GM19372 (cell line): ENCODE results near the gene RDM1.

Experiments
- ATAC-seq: cut with Tn5 transposase; IDR thresholded peaks from one replicate; pipeline ENCODE4 v1.9.1; 2021; ENCODE audit warnings: mild to moderate bottlenecking, low read depth, moderate library complexity; ENCODE audit not compliant: unreplicated experiment

RDM1 gene

GRCh38 chr17:35936063-35936462, 5.5 kb upstream of the RDM1 start:
- ATAC-seq = no peak

DNA sequence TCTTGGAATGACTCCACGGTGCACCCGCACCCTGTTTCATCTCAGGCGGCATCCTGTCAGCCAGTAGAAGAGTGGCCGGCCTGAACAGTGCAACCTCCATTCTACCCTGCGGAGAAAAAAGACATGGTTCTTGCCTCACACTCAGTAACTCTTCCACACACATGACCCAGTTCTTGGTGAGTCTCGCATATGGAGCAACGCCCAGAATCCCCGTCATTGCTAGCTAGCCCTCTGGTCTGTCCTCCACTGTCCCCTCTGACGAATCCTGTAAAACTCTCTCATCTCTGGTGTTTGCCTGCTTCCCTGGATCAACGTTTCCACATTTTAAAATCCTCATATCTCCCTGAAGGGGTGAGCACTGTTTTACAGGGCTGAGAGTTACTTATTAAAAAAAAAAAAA, 4.2 kb upstream of the RDM1 start:
- no peak for ATAC-seq

GRCh38 chr17:35932586-35932985, 2.0 kb upstream of the RDM1 start:
- ATAC-seq = no peak

DNA sequence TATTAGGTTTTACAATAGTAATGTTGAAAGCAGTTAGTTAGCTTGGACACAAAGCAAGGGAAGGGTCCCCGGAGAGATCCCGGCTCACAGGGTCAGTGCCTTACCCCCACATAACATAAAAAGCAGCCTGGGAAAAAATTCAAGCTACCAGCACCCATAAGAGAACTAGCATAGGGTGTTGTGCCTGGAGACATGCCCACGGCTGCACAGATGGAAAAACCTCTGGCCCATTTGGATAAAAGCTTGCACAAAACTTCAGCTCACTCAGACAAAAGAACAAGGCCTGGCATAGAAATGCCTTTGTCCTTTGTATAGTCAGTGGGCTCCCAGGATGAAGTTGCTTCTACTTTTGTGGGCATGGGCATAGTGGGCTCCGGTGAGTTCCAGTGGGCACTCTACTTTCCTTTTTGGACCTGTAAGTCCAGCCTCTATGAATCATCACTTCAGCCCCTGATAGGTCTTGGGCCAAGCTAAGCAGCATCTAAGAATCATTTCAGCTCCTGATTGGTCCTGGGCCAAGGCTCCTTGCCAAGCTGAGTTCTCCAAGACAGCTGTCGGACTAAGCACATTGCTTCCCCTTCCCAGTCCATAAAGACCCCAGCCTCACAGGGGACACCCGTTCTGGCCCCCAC, 1.3 kb upstream of the RDM1 start:
- no peak for ATAC-seq

DNA sequence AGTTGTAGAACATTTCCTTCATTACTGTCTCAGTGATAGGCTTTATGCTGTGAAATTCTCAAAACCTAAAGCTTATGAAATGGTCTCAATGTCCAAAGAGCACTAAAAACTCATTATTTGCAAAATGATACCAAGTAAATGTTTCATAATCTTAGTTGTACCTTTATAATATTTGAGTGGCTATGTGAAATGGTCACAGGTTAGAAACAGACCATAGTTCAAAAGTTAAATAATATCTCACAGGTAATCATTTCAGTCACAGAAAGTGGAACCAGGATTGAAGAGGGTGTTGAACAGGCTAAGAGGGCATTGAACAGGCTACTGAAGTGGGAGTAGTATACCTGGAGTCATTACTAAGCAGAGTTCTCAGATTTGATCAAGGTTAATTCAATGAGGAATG, 2.9 kb downstream of the RDM1 start:
- ATAC-seq = no peak

- no peak for ATAC-seq
Measured at GRCh38 chr17:35923609-35924114, 6.9 kb downstream of the RDM1 start.

- ATAC-seq = no peak
Measured at GRCh38 chr17:35920229-35920628, 10.3 kb downstream of the RDM1 start.

GRCh38 chr17:35918665-35919064, 11.9 kb downstream of the RDM1 start:
- no peak for ATAC-seq

- no peak for ATAC-seq
Measured at GRCh38 chr17:35917519-35918213, 12.9 kb downstream of the RDM1 start.

GRCh38 chr17:35915153-35915964, 15.2 kb downstream of the RDM1 start:
- no peak for ATAC-seq

- ATAC-seq = no peak
Measured at GRCh38 chr17:35914354-35914753, 16.2 kb downstream of the RDM1 start.

- no peak for ATAC-seq
Measured at GRCh38 chr17:35913609-35914008, 17.0 kb downstream of the RDM1 start.

- no peak for ATAC-seq
Measured at GRCh38 chr17:35912942-35913341, 17.6 kb downstream of the RDM1 start.

- ATAC-seq = no peak
Measured at GRCh38 chr17:35912339-35912912, 18.1 kb downstream of the RDM1 start.

DNA sequence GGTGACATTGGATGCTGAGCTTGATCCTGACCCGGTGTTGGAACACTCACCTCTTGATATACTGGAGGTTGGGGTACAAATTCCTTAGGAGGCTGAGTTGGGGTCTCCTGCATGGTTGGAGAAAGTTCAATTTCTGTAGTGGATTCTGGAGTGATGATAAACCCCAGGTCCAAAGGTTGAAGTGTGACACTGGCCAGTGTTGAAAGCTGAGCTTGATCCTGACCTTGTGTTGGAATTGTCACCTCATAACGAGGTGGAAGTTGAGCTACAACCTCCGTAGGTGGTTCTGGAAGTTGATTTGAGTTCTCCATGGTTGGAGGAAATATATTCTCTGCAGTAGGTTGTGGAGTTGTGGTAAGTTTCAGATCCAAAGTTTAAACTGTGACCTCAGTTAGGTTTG, 21.2 kb downstream of the RDM1 start:
- ATAC-seq = no peak

- ATAC-seq = no peak
Measured at GRCh38 chr17:35907691-35908090, 22.9 kb downstream of the RDM1 start.

DNA sequence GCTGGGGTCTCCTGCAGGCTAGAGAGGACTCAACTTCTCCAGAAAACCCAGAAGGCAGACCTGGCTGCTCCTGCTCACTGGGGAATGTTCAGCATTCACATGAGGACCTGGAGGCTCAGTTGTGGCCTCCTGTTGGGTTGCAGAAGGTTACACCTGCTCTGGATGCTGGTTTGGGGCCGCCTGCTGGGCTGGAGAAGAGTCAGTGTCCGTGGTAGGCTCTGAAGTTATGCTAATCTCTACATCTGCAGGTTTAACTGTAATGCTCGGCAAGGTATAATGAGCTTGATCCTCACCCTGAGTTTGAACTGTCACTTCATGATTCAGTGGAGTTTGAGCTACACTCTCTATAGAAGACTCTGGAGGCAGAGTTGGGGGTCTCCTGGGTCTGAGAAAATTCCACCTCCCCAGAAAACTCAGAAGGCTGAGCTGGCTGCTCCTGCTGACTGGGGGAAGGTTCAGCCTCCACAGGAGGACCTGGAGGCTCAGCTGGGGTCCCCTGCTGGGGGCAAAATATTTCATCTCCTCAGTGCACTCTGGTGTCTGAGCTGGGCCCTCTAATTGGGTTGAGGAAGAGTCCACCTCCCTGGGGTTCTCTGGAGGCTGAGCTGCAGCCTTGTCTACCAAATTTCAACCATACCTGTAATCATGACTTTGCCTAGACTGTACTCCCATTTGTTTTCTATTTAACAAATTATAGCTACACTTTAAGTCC, 23.5 kb downstream of the RDM1 start:
- ATAC-seq = no peak

DNA sequence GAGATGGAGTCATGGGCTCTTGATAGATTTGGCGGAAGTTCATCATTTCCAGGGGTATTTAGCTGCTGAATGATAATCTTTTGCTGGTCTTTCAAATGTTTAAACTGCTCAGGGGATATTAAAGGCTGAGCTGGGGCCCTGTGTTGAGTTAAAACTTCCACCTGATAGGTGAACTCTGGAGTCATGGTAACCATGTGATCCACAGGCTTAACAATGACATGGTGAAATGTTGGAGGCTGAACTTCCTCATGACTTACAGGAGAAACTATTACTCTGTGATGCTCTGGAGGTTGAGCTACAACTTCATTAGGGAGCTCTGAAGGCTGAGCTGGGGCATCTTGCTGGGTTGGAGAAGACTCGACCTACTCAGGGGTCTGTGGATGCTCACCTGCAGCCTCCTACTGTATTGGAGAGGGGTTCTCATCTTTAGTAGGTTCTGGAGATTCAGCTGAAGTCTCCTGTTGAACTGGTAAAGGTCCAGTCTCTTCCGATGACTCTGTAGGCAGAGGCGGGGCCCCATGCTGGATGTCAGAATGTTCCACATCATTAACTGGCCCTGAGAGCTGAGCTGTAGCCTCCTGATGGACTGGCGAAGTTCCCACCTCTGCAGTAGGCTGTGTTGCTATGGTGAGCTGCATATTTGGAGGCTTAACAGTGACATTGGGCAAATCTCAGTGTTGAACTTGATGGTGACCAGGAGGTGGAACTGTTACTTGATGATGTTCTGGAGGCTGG, 24.2 kb downstream of the RDM1 start:
- no peak for ATAC-seq

DNA sequence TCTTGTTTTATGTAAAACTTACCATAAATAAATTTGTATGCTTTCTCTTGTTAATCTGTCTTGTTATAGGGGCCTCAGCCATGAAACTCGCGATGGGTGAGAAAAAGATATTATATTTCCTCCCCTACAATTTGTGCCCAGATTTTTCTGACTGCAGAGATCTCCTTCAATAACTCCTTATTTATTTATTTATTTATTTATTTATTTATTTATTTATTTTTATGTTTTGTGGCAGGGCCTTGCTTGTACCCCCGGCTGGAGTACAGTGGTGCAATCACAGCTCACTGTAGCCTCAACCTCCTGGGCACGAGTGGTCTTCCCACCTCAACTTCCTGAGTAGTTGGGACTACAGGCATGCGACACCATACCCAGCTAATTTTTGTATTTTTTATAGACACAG, 27.1 kb downstream of the RDM1 start:
- no peak for ATAC-seq
